Measurements from ENCODE around the gene CACNA1C.

DNA sequence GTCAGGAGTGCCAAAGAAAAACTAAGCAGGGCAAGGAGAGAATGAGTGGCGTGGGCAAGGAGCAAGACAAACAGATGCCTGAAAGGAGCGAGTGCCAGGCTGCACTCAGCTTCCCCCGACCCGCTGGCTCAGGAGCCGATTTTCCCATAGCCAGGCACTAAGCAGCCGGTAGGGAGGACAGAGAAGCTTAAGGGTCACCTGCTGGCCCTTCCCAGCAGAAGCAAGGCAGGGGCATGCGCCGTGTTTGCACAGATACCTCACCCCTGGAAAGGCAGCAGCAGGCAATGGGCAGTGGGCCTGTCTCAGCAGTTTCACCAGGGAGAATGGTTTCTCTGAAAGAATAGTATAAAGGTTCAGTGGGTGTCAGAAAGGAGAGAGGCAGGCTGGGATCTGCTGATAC is 637.1 kb downstream of the CACNA1C start:
- TF ChIP-seq CTCF (IDR thresholded peaks at IDR 0.05) (no peak), POLR2A (IDR thresholded peaks at IDR 0.05) (no peak)
